PC-9 (cell line): ENCODE data around the gene SPEG.

Experiments used
- EZH2 ChIP-seq: fragments of 200-600 bp; sonication (generic); IDR thresholded peaks from 2 replicates; pipeline ENCODE4 v1.8.0; 2017; ENCODE audit warnings: antibody characterized with exemption, low read depth
- TF ChIP-seq, protein P1 (sequence below): fragments of 200-600 bp; sonication (generic); conservative IDR thresholded peaks from 2 replicates; pipeline ENCODE4 v1.6.1; 2017; ENCODE audit warnings: mixed run types, antibody characterized with exemption, mild to moderate bottlenecking, moderate library complexity

GRCh38 chr2:219496247-219496824, 61.7 kb downstream of the SPEG start:
- TF ChIP-seq, protein P1, sequence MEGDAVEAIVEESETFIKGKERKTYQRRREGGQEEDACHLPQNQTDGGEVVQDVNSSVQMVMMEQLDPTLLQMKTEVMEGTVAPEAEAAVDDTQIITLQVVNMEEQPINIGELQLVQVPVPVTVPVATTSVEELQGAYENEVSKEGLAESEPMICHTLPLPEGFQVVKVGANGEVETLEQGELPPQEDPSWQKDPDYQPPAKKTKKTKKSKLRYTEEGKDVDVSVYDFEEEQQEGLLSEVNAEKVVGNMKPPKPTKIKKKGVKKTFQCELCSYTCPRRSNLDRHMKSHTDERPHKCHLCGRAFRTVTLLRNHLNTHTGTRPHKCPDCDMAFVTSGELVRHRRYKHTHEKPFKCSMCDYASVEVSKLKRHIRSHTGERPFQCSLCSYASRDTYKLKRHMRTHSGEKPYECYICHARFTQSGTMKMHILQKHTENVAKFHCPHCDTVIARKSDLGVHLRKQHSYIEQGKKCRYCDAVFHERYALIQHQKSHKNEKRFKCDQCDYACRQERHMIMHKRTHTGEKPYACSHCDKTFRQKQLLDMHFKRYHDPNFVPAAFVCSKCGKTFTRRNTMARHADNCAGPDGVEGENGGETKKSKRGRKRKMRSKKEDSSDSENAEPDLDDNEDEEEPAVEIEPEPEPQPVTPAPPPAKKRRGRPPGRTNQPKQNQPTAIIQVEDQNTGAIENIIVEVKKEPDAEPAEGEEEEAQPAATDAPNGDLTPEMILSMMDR, result no peak
- no peak for TF ChIP-seq EZH2
